SK-N-SH treated with all-trans-retinoic acid at 6 μM for 48 hours (cell line): Measurements from ENCODE around the gene PLA2G6.

Experiments
- BACH2 ChIP-seq: fragments of 250-450 bp; sonication (Bioruptor Pico); IDR thresholded peaks from 2 replicates; pipeline ENCODE4 v1.9.0; 2021; ENCODE audit warnings: mild to moderate bottlenecking, borderline replicate concordance
- CREB5 ChIP-seq: fragments of 250-450 bp; sonication (Bioruptor Pico); IDR thresholded peaks from 2 replicates; pipeline ENCODE4 v1.5.1; 2020; ENCODE audit warnings: low read depth, mild to moderate bottlenecking, moderate library complexity
- CSRNP3 ChIP-seq: fragments of 250-450 bp; sonication (Bioruptor Pico); IDR thresholded peaks from 2 replicates; pipeline ENCODE4 v1.5.1; 2021; ENCODE audit warnings: mild to moderate bottlenecking, moderate library complexity
- ESRRG ChIP-seq: fragments of 250-450 bp; sonication (Bioruptor Pico); IDR thresholded peaks from 2 replicates; pipeline ENCODE4 v1.6.1; 2021; ENCODE audit warnings: mild to moderate bottlenecking
- OSR1 ChIP-seq: fragments of 250-450 bp; sonication (Bioruptor Pico); IDR thresholded peaks from 2 replicates; pipeline ENCODE4 v1.8.0; 2022; ENCODE audit warnings: moderate library complexity, mild to moderate bottlenecking, inconsistent platforms
- PATZ1 ChIP-seq: fragments of 250-450 bp; sonication (Bioruptor Pico); IDR thresholded peaks from 2 replicates; pipeline ENCODE4 v1.8.0; 2020; ENCODE audit warnings: mild to moderate bottlenecking, moderate library complexity, borderline replicate concordance
- RARB ChIP-seq: fragments of 250-450 bp; sonication (Bioruptor Pico); IDR thresholded peaks from 2 replicates; pipeline ENCODE4 v1.8.0; 2021; ENCODE audit warnings: mild to moderate bottlenecking, moderate library complexity
- SNAI2 ChIP-seq: fragments of 250-450 bp; sonication (Bioruptor Pico); IDR thresholded peaks from 2 replicates; pipeline ENCODE4 v1.5.0; 2020; ENCODE audit warnings: mild to moderate bottlenecking, moderate library complexity
- TCF4 ChIP-seq: fragments of 250-450 bp; sonication (Bioruptor Pico); IDR thresholded peaks from 2 replicates; pipeline ENCODE4 v1.8.0; 2021; ENCODE audit warnings: mild to moderate bottlenecking, moderate library complexity, borderline replicate concordance
- TSHZ2 ChIP-seq: fragments of 250-450 bp; sonication (Bioruptor Pico); IDR thresholded peaks from 2 replicates; pipeline ENCODE4 v1.5.0; 2020; ENCODE audit warnings: mild to moderate bottlenecking, moderate library complexity
- ZC3H10 ChIP-seq: fragments of 250-450 bp; sonication (Bioruptor Pico); IDR thresholded peaks from 2 replicates; pipeline ENCODE4 v1.5.1; 2021; ENCODE audit warnings: mild to moderate bottlenecking, moderate library complexity
- ZFP30 ChIP-seq: fragments of 450-650 bp; formaldehyde crosslinking; IDR thresholded peaks from 2 replicates; pipeline ENCODE4 v1.5.0; 2022; ENCODE audit warnings: mild to moderate bottlenecking, moderate library complexity
- ZNF70 ChIP-seq: fragments of 450-650 bp; formaldehyde crosslinking; IDR thresholded peaks from 2 replicates; pipeline ENCODE4 v1.5.0; 2020; ENCODE audit warnings: mild to moderate bottlenecking, moderate library complexity

GRCh38 chr22:38174626-38175025, 7.0 kb downstream of the PLA2G6 start:
- TF ChIP-seq BACH2, result no peak
- no peak for TF ChIP-seq OSR1 (CRISPR knock-in tag)
- TF ChIP-seq ZNF70, result no peak
- no peak for TF ChIP-seq CSRNP3
- TF ChIP-seq CREB5 (CRISPR knock-in tag), result no peak
- TF ChIP-seq ZFP30 (CRISPR knock-in tag), result no peak
- TF ChIP-seq TSHZ2 (CRISPR knock-in tag), result no peak
- no peak for TF ChIP-seq ESRRG
- TF ChIP-seq PATZ1 (CRISPR knock-in tag), result no peak
- no peak for TF ChIP-seq SNAI2
- no peak for TF ChIP-seq TCF4 (CRISPR knock-in tag)
- no peak for TF ChIP-seq ZC3H10
- TF ChIP-seq RARB (CRISPR knock-in tag), result no peak
